8988T (cell line): Measurements from ENCODE around the gene TMEM50B.
"Not testable (repeated sequence)": the region's sequence is repeated elsewhere in the genome, so short reads cannot be mapped to it uniquely, and the experiment has no call there.

ENCODE experiments used
- DNase-seq: peaks from one replicate; pipeline ENCODE4 v3.0.0; 2011

TMEM50B gene

DNA sequence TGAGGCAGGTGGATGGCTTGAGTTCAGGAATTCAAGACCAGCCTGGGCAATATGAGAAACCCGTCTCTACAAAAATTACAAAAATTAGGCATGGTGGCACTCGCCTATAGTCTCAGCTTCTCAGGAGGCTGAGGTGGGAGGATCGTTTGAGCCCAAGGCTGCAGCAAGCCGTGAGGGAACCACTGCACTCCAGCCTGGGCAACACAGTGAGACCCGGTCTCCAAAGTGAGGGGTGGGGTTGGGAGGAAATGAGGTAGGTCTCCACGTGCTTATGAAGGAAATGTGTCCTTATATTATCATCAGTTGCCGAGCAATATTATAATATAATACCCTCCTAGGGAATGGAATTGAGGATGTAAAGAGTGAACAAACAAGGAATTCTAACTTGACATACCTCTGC lies 2.7 kb downstream of the TMEM50B start:
- DNase-seq: no peak

DNA sequence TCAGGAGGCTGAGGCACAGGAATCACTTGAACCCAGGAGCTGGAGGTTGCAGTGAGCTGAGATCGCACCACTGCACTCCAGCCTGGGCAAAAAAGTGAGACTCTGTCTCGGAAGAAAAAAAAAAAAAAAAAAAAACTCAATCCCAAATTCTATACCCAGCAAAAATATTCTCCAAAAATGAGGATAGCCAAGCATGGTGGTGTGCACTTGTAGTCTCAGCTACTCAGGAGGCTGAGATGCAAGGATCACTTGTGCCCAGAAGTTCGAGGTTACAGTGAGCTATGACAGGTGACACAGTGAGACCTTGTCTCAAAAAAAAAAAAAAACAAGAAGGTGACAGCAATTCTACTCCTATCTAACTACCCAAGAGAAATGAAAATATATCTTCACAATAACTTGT lies 6.4 kb downstream of the TMEM50B start:
- DNase-seq: no peak

DNA sequence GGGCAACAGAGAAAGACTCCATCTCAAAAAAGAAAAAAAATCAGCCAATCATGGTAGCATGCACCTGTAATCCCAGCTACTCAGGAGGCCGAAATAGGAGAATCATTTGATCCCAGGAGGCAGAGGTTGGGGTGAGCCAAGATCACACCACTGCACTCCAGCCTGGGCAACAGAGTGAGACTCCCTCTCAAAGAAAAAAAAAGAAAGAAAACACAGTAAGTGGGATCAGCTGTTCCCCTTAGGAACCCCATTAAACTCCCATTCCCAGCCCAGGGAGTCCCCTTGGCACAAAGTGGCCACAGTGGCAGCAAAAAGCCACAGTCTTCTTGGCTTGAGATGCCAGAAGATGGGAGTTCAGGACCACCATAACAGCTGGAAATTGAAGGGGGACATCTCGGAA lies 9.1 kb downstream of the TMEM50B start:
- DNase-seq: no peak

DNA sequence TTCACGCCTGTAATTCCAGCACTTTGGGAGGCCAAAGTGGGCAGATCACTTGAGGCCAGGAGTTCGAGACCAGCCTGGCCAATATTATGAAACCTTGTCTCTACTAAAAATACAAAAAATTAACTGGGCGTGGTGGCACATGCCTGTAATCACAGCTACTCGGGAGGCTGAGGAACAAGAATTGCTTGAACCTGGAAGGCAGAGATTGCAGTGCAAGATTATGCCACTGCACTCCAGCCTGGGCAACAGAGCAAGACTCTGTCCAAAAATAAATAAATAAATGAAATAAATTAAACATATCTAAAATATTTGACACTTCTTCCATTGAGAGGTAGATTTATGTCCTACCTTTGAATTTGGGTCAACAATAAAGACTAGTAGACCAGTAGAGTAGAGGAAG lies 10.6 kb downstream of the TMEM50B start:
- not testable (repeated sequence) for DNase-seq

DNA sequence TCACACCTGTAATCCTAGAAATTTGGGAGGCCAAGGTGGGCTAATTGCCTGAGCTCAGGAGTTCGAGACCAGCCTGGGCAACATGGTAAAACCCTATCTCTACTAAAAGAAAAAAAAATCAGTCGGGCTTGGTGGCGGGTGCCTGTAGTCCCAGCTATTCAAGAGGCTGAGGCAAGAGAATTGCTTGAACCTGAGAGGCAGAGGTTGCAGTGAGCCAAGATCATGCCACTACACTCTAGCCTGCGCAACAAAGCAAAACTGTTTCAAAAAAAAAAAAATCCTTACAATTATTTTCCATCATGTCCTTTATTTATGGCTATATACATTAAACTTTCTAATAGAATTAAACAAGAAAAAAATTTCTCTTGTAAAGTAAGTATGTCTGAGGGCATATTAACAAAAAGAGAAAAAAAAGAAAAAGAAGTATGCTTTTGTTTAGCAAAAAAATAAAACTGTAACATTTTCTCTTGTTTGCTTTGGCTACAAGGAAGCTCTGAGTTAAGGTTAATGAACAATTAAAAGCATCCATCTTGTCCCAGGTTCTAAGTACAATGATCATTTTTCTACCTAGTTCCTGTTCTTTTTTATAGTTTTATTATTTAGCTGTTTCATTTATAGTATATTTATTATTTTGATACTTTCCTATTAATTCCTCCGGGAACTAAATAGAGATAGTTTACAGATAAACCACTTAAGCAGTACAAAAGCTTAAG lies 18.1 kb downstream of the TMEM50B start:
- no peak for DNase-seq

DNA sequence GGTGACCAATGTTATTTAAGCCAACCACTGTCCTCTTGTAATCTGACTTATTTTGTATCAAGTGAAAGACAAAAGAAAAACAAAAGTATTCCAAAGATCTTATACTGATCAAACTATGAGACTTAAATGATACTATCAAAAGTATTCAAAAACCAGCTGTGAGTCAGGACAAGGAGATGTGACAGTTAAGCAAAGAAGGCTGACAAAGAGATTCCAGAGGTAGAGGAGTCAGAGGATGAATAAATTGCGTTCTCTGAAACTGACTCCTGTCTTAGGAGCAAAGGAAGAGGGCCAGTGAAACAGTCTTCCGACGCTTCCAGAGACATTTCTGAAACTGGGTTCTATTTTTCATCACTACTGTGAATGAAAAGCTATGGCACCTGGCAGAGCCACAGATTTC lies 20.9 kb downstream of the TMEM50B start:
- no peak for DNase-seq

DNA sequence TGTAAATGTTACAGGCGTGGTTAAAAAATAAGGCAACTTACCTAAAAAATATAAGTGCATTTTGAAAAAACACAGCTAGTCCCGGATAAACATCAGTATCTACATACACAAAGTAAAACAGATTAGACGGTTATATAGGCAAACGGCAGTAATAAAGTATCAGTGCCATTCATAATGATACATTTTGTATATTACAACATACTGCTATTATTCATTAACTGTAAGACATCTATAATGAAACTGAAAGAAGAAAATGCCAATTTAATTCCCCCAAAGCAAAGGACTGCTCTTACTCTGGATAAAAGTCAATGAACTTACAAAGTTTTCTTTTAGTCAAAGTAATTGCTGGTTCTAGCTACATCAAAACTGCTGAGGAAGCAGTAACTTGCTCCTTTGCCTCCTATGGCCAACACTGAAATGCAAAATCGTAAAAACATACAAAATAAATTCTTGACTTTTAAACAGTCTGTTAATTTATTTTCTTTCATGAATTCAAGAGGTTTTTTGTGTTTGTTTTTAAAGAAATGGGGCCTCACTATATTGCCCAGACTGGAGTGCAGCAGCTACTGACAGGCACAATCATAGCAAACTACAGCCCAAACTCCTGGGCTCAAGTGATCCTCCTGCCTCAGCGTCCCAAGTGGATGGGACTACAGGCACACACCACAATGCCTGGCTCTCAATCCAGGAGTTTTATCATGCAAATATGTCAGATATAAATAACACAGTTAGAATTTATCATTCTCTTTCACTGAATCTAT lies 23.9 kb downstream of the TMEM50B start:
- DNase-seq: no peak

DNA sequence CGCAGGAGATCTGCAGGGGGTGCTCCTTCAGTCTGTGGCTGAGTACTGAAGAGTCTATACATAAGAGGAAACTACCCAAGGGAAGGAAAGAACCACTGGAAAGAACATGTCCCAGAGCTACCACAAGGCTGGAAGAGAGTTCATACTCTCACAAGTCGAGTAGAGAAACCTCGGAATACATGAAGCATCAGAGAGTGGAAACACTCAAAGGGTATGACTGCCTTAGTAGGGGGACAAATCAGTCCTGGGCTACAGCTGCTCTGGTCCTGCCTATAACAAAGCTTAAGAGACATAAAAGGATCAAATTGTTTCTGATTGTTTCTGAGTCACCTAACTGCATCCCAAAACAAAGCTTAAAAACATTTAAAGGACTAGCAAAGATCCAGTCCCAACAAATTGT lies 27.4 kb downstream of the TMEM50B start:
- DNase-seq: no peak

DNA sequence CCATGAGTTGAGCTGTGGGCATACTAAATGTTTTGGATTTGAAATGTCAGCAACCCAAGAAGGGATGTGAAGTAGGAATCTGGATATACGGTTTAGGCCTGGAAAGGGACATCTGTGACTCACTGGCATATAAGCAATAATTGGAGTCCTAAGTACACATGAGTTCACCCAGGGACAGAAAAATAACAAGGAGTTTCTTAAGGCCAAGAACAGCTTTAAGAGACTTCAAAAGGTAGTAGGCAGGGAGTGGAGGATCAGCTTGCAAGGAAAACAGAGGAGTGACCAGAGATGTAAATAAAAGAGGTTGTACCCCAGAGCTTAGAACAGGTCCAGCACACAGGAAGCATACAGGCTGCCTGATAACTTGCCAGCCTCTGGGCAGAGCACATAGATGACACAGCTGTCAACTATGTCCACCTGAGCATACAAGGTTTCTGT lies 28.1 kb downstream of the TMEM50B start:
- DNase-seq: no peak

DNA sequence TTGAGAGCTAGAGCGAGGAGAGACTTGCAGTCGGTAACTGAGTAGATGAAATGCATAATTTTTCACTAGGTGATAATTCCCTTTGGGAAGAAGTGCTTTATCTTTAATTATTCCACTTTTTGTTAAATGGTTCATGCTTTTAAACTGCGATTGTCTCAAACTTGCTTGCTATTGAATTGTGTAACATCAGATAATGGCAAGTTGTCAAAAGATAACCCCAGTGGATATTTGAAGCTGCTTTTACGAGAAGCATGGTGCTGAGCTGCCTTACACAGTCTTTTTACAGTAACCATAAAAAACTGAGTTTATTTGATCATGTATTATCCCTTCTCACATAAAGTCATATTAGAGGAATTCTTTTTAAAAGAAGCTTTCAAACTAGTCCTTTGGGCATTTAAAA lies 30.2 kb downstream of the TMEM50B start:
- DNase-seq: no peak

DNA sequence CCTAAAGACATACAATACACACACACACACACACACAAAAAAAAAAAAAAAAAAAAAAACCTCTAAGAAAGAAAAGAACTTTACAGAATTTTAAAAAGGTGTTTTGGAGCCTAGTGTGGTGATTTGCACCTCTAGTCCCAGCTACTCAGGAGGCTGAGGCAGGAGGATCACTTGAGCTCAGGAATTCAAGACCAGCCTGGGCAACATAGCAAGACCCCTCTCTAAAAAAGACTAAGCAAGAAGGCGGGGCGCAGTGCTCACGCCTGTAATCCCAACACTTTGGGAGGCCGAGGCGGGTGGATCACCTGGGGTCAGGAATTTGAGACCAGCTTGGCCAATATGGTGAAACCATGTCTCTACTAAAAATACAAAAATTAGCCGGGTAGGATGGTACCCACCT lies 33.2 kb downstream of the TMEM50B start:
- DNase-seq: not testable (repeated sequence)

DNA sequence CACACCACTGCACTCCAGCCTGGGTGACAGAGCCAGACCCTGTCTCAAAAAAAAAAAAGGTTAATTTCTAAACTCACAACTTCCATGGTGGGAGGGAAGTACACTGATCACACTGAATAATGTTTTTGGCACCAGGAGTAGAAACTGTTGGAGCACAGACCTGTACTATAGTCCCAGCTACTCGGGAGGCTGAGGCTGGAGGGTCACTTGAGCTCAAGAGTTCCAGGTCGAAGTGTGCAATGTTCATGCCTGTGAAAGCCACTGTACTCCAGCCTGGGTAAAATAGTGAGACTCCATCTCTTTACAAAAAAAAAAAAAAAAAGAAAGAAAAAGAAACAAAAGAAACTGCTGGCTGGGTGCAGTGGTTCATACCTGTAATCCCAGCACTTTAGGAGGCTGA lies 35.3 kb downstream of the TMEM50B start:
- DNase-seq: no peak

DNA sequence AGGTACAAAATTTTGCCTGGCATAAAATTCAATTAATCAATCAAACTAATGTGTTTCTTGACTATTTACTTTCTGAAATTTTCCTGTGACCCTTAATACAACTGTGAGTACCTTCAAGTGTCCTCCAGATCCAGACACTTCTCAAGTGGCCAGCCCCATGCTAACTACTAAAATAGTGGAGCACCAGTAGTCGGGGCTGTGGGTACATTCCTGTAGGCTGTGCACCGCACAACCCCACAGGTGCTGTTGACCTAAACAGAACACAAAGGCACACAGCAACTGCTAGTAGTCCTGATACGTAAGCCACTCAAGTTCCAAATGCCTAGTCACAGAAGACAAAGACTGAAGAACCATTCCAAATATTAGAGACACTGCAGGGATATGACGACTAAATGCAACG lies 36.6 kb downstream of the TMEM50B start:
- DNase-seq: no peak

DNA sequence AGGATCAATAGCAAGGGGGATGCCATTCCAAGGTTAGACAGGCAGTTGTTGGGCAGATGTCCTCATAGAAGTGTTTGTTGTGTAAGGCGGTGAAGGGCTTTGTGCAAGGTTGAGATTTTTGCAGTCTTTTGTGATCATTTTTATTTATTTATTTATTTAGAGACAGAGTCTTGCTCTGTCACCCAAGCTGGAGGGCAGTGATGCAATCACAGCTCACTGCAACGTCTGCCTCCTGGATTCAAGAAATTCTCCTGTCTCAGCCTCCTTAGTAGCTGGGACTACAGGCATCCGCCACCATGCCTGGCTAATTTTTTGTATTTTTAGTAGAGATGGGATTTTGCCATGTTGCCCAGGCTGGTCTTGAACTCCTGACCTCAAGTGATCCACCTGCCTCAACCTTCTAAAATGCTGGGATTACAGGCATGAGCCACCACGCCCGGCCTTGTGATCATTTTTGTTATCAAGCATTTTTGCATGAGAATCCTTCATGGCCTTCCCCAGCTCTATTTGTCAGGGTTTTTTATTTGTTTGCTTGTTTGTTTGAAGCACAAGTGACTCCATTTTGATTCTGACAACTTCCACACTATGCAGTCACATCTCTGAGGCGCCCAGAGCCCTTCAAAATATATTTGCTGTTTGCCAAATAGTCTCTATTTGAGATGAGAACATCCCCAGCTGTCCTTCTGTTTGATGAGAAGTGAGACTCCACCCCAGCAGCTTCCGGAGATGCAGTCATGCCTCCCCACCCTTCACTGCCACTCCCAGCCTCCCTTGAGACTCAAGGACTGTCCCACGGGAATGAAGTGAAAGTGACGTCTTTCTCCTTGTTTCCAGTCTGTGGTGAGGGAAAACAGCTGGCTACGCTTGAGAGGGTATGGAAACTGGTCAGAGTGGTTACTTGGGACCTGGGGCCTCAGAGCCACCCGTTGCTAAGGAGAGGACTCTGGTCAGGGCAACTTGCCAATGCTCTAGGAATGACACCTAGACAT lies 38.0 kb downstream of the TMEM50B start:
- no peak for DNase-seq

DNA sequence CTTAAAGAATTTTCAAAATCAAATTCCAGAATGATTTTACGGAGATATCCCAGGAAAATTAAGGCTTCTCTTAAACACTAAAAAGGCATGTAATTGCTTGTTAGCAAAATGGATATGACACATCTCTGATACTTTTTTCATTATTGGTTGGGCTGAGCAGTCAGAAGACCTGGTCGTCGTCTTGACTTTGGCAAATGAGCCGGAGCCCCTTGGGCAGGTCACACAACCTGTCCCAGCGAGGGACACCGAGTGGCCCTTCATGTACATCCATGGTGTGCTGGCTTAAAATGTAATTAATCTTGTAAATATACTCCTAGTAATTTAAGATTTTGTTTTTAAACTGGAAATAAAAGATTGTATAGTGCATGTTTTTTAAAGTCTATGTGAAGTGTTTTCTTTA lies 42.6 kb downstream of the TMEM50B start:
- no peak for DNase-seq

DNA sequence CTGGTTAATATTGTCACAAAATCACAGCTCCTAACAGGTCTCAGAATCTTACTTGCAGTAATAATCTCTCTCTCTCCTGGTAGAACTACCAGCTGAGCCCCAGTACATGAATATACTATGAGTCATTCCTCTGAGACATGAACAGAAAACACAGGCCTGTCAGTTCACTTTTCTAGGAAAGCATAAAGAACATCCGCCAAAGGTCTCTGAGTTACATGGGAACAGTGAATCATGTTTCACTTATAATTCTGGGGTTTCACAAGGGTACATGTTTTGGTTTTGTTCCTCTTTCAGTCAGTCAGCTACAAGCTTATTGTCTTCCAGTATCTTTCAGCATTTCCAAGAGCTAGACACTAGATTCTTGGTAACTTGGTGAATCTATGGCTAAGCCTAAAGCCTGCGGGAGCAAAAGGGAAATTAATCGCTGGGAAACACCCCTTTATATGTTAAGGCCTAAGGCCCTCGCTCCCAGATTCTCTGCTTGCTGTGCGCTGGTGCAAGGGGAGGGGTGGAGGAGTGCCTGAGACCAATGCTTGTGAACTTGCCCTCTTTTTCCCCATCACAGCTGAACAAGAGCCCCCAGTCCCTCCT lies 44.9 kb downstream of the TMEM50B start:
- DNase-seq: peak; percentile 38

DNA sequence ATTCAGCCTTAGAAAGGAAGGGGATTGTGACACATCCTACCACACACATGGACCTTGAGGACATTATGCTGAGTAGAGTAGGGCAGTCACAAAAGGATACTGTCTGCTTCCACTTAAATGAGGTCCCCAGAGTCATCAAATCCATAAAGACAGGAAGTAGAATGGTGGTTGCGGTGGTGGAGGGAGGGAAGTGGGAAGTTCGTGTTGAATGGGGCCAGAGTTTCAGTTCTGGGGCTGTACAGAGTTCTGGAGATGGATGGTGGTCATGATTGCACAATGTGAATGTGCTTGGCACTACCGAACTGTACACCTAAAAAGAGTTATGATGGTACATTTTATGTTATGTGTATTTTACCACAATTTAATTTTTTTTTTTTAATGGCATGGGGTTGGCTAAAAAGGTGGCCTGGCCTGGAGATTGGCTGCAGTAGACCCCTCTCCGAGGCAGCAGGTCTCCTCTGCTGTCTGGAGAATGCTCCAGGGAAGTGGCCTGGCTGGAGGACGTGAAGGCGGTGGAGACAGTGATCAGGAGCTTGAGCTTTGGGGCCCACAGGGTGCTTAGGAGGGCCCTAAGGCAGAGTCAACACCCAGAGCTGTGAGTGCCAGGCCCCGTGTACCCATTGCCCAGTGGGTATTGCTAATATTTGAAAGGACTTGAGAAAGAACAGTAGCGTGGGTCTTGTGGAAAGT lies 46.2 kb downstream of the TMEM50B start:
- DNase-seq: no peak

DNA sequence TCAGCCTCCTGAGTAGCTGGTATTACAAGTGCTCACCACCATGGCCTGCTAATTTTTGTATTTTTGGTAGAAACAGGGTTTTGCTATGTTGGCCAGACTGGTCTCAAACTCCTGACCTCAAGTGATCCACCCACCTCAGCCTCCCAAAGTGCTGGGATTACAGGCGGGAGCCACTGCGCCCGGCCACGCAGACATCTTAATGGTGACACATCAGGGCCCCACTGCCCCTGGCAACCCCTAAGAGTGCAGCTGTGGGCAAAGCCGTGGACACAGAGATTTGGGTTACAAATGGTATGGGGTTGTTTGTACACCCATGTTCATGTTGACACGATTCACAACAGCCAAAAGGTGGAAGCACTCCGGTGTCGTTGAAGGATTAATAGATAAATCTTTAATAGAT lies 46.8 kb downstream of the TMEM50B start:
- DNase-seq: no peak

DNA sequence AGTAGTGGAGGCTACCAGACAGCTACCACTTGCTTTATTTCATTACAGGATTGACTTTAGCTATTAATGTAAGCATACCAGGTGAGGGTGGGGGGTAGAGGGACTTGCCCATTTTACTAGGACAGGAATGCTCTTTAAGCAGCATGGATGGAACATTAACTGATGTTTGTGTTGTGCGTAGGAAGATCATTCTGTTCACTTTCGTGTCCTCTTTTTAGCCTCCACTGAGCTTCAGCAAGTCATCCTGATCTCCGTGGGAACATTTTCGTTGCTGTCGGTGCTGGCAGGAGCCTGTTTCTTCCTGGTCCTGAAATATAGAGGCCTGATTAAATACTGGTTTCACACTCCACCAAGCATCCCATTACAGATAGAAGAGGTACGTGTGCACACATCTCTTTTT lies 47.3 kb downstream of the TMEM50B start:
- DNase-seq: no peak

DNA sequence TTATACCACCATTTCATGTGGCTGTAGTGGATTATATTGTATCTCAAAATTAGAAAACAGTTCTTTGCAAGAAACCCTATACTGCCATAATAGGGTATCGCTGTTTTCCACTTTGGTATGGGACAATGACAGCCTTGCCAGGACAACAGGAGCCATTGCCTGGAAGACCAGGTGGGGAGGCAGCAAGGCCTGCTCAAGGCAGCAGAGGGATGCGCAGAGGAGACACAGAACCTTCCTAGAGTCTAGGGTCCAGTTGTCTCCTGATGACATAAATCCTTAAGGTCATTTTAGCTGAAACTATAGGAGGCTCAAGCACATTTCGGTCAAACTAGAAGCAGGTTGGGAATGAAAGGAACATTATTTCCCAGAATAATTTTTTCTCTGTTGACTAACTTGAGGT lies 48.9 kb downstream of the TMEM50B start:
- no peak for DNase-seq

DNA sequence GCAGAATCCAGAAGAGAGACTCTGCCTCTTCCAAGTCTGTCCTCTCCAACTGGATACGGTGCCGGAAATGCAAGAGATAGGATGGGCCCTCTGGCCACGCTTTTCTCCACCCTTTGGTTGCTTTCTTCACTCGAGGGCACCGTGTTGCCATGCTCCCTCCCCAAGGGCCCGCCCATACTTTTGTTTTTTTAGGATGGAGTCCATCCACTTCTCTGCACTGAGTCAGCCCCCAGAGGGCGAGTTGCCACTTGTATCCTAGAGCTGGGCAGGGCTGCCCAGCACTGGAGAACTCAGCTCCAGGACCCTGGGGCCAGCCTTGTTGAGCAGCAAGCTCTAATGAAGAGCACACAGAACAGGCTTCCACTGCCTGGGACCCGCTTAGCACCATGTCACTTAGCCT lies 51.1 kb downstream of the TMEM50B start:
- DNase-seq: no peak

DNA sequence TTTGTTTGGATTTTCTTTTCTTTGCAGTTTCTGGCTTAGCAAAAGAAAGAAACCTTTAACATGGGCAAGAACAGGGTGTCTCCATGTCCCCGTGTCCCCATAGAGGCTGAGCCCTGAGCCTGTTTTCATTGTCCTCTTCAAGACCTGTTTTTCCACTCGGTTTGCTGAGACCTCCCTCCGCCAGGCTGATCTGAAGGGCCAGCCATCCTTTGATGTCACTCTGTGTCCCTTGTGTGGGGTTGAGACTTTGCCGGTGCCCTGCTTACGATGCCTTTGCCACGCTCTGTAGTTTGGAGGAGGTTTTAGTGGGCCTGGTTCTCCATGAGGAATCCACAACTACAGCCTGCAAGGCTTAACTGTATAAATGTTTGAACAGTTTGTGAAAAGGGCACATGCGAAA lies 52.7 kb downstream of the TMEM50B start:
- DNase-seq: no peak
